Measurements from ENCODE around the gene FANCC. TPM values are rescaled to one million over a fixed set of nuclear protein-coding genes. Genes with fewer than 3 reads are reported as not detected.
A peak's percentile ranks its signal among the peaks of the same experiment; 100 is the strongest.

The FANCC gene
- total and polyA plus RNA-seq, 2 of the 13 experiments (the other 11 are each of a cell fraction or from before 2014, with no cell fraction given): 7.4 to 8.6 TPM

DNA sequence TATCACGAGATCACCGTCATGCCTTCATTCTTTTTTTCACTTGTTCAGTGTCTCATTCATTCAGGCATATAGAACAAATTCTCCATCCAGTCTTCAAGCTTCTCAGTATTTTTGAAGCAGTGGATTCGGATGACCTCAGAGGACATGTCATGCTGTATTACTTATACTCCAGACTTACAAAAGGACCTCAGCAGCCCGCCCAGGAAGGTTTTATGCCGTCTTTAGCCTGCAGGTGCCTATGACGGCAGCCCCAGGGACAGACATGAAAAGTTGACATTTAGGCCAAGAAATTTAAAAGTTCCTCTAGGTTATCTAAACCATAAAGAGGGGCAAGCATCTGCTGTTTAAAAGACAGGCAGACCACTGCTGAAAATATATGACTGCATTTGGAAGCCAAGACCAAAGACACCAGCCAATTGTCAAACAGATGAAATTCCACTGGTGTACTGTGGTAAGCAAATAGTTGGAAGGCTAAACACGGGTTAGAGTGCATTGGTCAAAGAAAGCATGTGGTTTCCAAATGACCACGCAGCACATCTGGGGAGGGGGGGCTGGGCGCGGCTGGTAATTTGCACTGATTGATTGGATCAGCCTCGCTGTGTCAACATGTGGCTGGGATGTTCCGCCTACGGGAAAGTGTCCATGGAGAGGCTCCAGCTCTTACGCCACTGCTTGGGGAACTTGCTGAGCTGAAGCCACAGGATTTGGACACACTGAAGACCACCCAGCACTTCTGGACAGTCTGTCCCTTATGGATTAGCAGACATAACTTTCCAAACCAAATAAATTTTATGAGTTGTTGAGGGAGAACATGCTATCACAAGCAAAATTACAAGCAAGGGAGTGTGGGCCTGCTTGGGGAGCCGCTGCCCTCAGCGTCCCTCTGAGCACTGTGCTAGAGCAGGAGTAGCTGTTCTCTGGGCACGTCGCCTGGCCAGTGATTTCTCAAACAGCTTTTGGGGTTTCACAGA is 173.6 kb downstream of the FANCC start (continued):
- TF ChIP-seq BRF2 (CRISPR knock-in tag; IDR thresholded peaks at IDR 0.05): no peak
- no peak for TF ChIP-seq POLR2G (IDR thresholded peaks at IDR 0.05; ENCODE audit: low read depth, low read length)
- no peak for TF ChIP-seq ZNF570 (CRISPR knock-in tag; IDR thresholded peaks at IDR 0.05; ENCODE audit: borderline replicate concordance)
- TF ChIP-seq, protein P1, sequence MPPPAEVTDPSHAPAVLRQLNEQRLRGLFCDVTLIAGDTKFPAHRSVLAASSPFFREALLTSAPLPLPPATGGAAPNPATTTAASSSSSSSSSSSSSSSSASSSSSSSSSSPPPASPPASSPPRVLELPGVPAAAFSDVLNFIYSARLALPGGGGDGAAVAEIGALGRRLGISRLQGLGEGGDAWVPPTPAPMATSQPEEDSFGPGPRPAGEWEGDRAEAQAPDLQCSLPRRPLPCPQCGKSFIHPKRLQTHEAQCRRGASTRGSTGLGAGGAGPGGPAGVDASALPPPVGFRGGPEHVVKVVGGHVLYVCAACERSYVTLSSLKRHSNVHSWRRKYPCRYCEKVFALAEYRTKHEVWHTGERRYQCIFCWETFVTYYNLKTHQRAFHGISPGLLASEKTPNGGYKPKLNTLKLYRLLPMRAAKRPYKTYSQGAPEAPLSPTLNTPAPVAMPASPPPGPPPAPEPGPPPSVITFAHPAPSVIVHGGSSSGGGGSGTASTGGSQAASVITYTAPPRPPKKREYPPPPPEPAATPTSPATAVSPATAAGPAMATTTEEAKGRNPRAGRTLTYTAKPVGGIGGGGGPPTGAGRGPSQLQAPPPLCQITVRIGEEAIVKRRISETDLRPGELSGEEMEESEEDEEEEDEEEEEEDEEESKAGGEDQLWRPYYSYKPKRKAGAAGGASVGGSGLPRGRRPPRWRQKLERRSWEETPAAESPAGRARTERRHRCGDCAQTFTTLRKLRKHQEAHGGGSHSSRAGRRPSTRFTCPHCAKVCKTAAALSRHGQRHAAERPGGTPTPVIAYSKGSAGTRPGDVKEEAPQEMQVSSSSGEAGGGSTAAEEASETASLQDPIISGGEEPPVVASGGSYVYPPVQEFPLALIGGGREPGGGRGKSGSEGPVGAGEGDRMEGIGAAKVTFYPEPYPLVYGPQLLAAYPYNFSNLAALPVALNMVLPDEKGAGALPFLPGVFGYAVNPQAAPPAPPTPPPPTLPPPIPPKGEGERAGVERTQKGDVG (CRISPR knock-in tag; IDR thresholded peaks at IDR 0.05; ENCODE audit: borderline replicate concordance): peak; percentile 92; the same call in 1 of the 2 replicates
- TF ChIP-seq, protein P2, sequence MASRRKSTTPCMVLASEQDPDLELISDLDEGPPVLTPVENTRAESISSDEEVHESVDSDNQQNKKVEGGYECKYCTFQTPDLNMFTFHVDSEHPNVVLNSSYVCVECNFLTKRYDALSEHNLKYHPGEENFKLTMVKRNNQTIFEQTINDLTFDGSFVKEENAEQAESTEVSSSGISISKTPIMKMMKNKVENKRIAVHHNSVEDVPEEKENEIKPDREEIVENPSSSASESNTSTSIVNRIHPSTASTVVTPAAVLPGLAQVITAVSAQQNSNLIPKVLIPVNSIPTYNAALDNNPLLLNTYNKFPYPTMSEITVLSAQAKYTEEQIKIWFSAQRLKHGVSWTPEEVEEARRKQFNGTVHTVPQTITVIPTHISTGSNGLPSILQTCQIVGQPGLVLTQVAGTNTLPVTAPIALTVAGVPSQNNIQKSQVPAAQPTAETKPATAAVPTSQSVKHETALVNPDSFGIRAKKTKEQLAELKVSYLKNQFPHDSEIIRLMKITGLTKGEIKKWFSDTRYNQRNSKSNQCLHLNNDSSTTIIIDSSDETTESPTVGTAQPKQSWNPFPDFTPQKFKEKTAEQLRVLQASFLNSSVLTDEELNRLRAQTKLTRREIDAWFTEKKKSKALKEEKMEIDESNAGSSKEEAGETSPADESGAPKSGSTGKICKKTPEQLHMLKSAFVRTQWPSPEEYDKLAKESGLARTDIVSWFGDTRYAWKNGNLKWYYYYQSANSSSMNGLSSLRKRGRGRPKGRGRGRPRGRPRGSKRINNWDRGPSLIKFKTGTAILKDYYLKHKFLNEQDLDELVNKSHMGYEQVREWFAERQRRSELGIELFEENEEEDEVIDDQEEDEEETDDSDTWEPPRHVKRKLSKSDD (CRISPR knock-in tag; IDR thresholded peaks at IDR 0.05; ENCODE audit: low read depth): peak; percentile 71; the same call in 1 of the 2 replicates
- no peak for TF ChIP-seq U2AF2 (IDR thresholded peaks at IDR 0.05; ENCODE audit: low read depth, low read length)
- TF ChIP-seq ZC3H4 (CRISPR knock-in tag; IDR thresholded peaks at IDR 0.05; ENCODE audit: borderline replicate concordance): no peak
- no peak for TF ChIP-seq RBAK (CRISPR knock-in tag; IDR thresholded peaks at IDR 0.05)
- no peak for TF ChIP-seq MZF1 (CRISPR knock-in tag; IDR thresholded peaks at IDR 0.05; ENCODE audit: borderline replicate concordance)
- TF ChIP-seq NR3C1 (CRISPR knock-in tag; IDR thresholded peaks at IDR 0.05): no peak
- TF ChIP-seq THRA (CRISPR knock-in tag; IDR thresholded peaks at IDR 0.05; ENCODE audit: borderline replicate concordance): no peak
- TF ChIP-seq NAIF1 (CRISPR knock-in tag; IDR thresholded peaks at IDR 0.05; ENCODE audit: borderline replicate concordance): no peak
- no peak for TF ChIP-seq NR2F2 (IDR thresholded peaks at IDR 0.05; ENCODE audit: borderline replicate concordance, low read depth)
- no peak for TF ChIP-seq SOX5 (CRISPR knock-in tag; IDR thresholded peaks at IDR 0.05; ENCODE audit: borderline replicate concordance)
- TF ChIP-seq ZKSCAN1 (IDR thresholded peaks at IDR 0.05; ENCODE audit: low read length): no peak
- no peak for TF ChIP-seq ZBTB26 (CRISPR knock-in tag; IDR thresholded peaks at IDR 0.05; ENCODE audit: borderline replicate concordance)
